ENCODE data around the gene MORN3. TPM values are rescaled to one million over a fixed set of nuclear protein-coding genes. Genes with fewer than 3 reads are reported as not detected.

MORN3 gene
- total RNA-seq, 2 experiments from 2014 or later = 0.13 to 0.32 TPM

GRCh38 chr12:121603581-121603980, 65.9 kb downstream of the MORN3 start:
- H3K27ac ChIP-seq (ENCODE audit: low read depth, low read length, poor library complexity, severe bottlenecking) = no peak overlapping the region
- H3K4me2 ChIP-seq (ENCODE audit: low read length) = no peak overlapping the region
- H3K9me3 ChIP-seq (ENCODE audit: low read length) = no peaks in the 10 kb centered on the region
- TF ChIP-seq EZH2phosphoT487 (IDR thresholded peaks at IDR 0.05; ENCODE audit: borderline replicate concordance, low read depth, low read length) = no peak
- TF ChIP-seq, protein P1, sequence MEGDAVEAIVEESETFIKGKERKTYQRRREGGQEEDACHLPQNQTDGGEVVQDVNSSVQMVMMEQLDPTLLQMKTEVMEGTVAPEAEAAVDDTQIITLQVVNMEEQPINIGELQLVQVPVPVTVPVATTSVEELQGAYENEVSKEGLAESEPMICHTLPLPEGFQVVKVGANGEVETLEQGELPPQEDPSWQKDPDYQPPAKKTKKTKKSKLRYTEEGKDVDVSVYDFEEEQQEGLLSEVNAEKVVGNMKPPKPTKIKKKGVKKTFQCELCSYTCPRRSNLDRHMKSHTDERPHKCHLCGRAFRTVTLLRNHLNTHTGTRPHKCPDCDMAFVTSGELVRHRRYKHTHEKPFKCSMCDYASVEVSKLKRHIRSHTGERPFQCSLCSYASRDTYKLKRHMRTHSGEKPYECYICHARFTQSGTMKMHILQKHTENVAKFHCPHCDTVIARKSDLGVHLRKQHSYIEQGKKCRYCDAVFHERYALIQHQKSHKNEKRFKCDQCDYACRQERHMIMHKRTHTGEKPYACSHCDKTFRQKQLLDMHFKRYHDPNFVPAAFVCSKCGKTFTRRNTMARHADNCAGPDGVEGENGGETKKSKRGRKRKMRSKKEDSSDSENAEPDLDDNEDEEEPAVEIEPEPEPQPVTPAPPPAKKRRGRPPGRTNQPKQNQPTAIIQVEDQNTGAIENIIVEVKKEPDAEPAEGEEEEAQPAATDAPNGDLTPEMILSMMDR (conservative IDR thresholded peaks at IDR 0.05; ENCODE audit: low read length) = no peak
- no peak for DNase-seq (ENCODE audit: low spot score)
- no peak overlapping the region for H3K4me3 ChIP-seq (ENCODE audit: low read depth, low read length, poor library complexity, severe bottlenecking)
- no peaks in the 10 kb centered on the region for H3K79me2 ChIP-seq (ENCODE audit: insufficient read depth, low read depth, low read length)
- no peaks in the 10 kb centered on the region for H3K9me2 ChIP-seq (ENCODE audit: insufficient read depth, low read length)
- no peaks in the 10 kb centered on the region for H3K36me3 ChIP-seq (ENCODE audit: insufficient read depth, low read length)
- BruUV-seq (replicated peaks) = no TSS peak
- H3K4me1 ChIP-seq (ENCODE audit: insufficient read depth, low read length, poor library complexity, severe bottlenecking) = no peaks in the 10 kb centered on the region
- intact Hi-C loops (cut with micrococcal nuclease; ENCODE audit: unreplicated experiment) = no loop called here
- ChIA-PET POLR2A (interaction anchor here (0.6 kb wide), 1 partner anchor 76 kb away, joined by 3 read pairs; no protein-coding TSS in a partner anchor), CTCF (ENCODE audit: unreplicated experiment) (no interaction called here)
- H4K20me1 ChIP-seq (ENCODE audit: insufficient read depth, low read length) = no peaks in the 10 kb centered on the region
- no peak overlapping the region for H2AFZ ChIP-seq (ENCODE audit: low read length)

- intact Hi-C loops (cut with micrococcal nuclease; ENCODE audit: unreplicated experiment) = no loop called here
- no peaks in the 10 kb centered on the region for H3K4me1 ChIP-seq (ENCODE audit: insufficient read depth, low read length, poor library complexity, severe bottlenecking)
Observed at GRCh38 chr12:121602766-121603165, 66.7 kb downstream of the MORN3 start.

DNA sequence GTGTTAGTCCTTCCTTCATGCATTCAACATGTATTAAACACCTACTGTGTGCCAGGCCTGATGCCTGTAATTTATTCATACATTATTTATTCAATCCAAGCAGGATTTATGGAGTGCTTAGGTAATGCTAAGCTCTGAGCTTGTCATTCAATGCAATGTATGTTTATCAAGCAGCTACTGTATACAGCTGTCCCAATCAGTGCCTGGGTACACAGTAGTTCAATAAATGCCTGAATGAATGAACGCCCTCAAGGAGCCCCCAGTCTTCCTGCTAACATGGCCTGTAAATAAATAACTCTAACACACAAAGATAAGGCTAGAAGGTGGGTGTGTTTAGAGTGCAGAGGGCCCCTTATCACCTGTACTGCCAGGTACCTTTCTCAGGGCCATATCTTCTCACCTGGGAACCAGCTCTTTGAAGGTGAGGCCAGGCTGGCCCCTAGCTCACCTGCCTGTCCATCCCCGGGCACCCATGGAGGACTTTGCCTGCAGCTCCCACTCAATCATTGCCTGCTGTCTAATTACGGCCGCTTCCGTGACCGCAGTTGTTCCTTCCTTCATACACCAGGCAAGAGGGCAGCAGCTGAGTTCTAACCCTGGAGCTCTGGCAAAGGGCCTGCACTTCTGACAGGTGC, 68.6 kb downstream of the MORN3 start:
- no peak for TF ChIP-seq EZH2phosphoT487 (IDR thresholded peaks at IDR 0.05; ENCODE audit: borderline replicate concordance, low read depth, low read length)
- TF ChIP-seq, protein P1 (conservative IDR thresholded peaks at IDR 0.05; ENCODE audit: low read length) = no peak
- Histone ChIP-seq H3K4me2 (ENCODE audit: low read length) (no peak overlapping the region), H3K27ac (ENCODE audit: low read depth, low read length, poor library complexity, severe bottlenecking) (no peak overlapping the region), H2AFZ (ENCODE audit: low read length) (no peak overlapping the region), H3K9me2 (ENCODE audit: insufficient read depth, low read length) (no peaks in the 10 kb centered on the region), H4K20me1 (ENCODE audit: insufficient read depth, low read length) (no peaks in the 10 kb centered on the region), H3K36me3 (ENCODE audit: insufficient read depth, low read length) (no peaks in the 10 kb centered on the region), H3K9me3 (ENCODE audit: low read length) (no peaks in the 10 kb centered on the region), H3K4me1 (ENCODE audit: insufficient read depth, low read length, poor library complexity, severe bottlenecking) (no peaks in the 10 kb centered on the region), H3K4me3 (ENCODE audit: low read depth, low read length, poor library complexity, severe bottlenecking) (no peak overlapping the region), H3K79me2 (ENCODE audit: insufficient read depth, low read depth, low read length) (no peaks in the 10 kb centered on the region)
- intact Hi-C loops (cut with micrococcal nuclease; ENCODE audit: unreplicated experiment) = no loop called here
- no TSS peak for BruUV-seq (replicated peaks)
- POLR2A ChIA-PET = interaction anchor here (0.9 kb wide), 1 partner anchor 16 kb away, joined by 4 read pairs; no protein-coding TSS in a partner anchor
- CTCF ChIA-PET (ENCODE audit: unreplicated experiment) = no interaction called here
- no peak for DNase-seq (ENCODE audit: low spot score)

More at GRCh38 chr12:121602766-121603165, 66.7 kb downstream of the MORN3 start:
- no peak overlapping the region for H3K4me3 ChIP-seq (ENCODE audit: low read depth, low read length, poor library complexity, severe bottlenecking)
- H3K79me2 ChIP-seq (ENCODE audit: insufficient read depth, low read depth, low read length) = no peaks in the 10 kb centered on the region
- H3K27ac ChIP-seq (ENCODE audit: low read depth, low read length, poor library complexity, severe bottlenecking) = no peak overlapping the region
- H3K4me2 ChIP-seq (ENCODE audit: low read length) = no peak overlapping the region
- ChIA-PET CTCF (ENCODE audit: unreplicated experiment) (no interaction called here), POLR2A (interaction anchor here (0.6 kb wide), 1 partner anchor 77 kb away, joined by 3 read pairs; no protein-coding TSS in a partner anchor)
- no peak overlapping the region for H2AFZ ChIP-seq (ENCODE audit: low read length)
- no peaks in the 10 kb centered on the region for H4K20me1 ChIP-seq (ENCODE audit: insufficient read depth, low read length)
- no peaks in the 10 kb centered on the region for H3K9me2 ChIP-seq (ENCODE audit: insufficient read depth, low read length)
- TF ChIP-seq EZH2phosphoT487 (IDR thresholded peaks at IDR 0.05; ENCODE audit: borderline replicate concordance, low read depth, low read length) = no peak
- TF ChIP-seq, protein P1 (conservative IDR thresholded peaks at IDR 0.05; ENCODE audit: low read length) = no peak
- DNase-seq (ENCODE audit: low spot score) = no peak
- no peaks in the 10 kb centered on the region for H3K36me3 ChIP-seq (ENCODE audit: insufficient read depth, low read length)
- no peaks in the 10 kb centered on the region for H3K9me3 ChIP-seq (ENCODE audit: low read length)
- BruUV-seq (replicated peaks) = no TSS peak
